NCI-H128 (cell line): ENCODE results near the gene IL2RA.
"Not testable (repeated sequence)": the region's sequence is repeated elsewhere in the genome, so short reads cannot be mapped to it uniquely, and the experiment has no call there.

Experiments
- DNase-seq: peaks from one replicate; lab custom pipeline; 2025; ENCODE audit not compliant: unreplicated experiment; lab: John Stamatoyannopoulos, UW

IL2RA gene

GRCh38 chr10:6083523-6084475, 21.6 kb upstream of the IL2RA start:
- no peak for DNase-seq

- no peak for DNase-seq
Observed at GRCh38 chr10:6082496-6083395, 20.6 kb upstream of the IL2RA start.

GRCh38 chr10:6080417-6080973, 18.3 kb upstream of the IL2RA start:
- no peak for DNase-seq

- no peak for DNase-seq
Observed at GRCh38 chr10:6079044-6079443, 16.9 kb upstream of the IL2RA start.

- DNase-seq = no peak
Observed at GRCh38 chr10:6077071-6077675, 15.0 kb upstream of the IL2RA start.

- no peak for DNase-seq
Observed at GRCh38 chr10:6074489-6075301, 12.5 kb upstream of the IL2RA start.

- no peak for DNase-seq
Observed at GRCh38 chr10:6072215-6072934, 10.2 kb upstream of the IL2RA start.

- DNase-seq = no peak
Observed at GRCh38 chr10:6071181-6072175, 9.3 kb upstream of the IL2RA start.

GRCh38 chr10:6070660-6071059, 8.5 kb upstream of the IL2RA start:
- DNase-seq = no peak

GRCh38 chr10:6069081-6069931, 7.1 kb upstream of the IL2RA start:
- DNase-seq = no peak

- DNase-seq = no peak
Observed at GRCh38 chr10:6068422-6068821, 6.3 kb upstream of the IL2RA start.

- no peak for DNase-seq
Observed at GRCh38 chr10:6068006-6068405, 5.8 kb upstream of the IL2RA start.

GRCh38 chr10:6067457-6067856, 5.3 kb upstream of the IL2RA start:
- no peak for DNase-seq

- no peak for DNase-seq
Observed at GRCh38 chr10:6065835-6066234, 3.7 kb upstream of the IL2RA start.

GRCh38 chr10:6065406-6065805, 3.2 kb upstream of the IL2RA start:
- DNase-seq = no peak

- DNase-seq = not testable (repeated sequence)
Observed at GRCh38 chr10:6064726-6065125, 2.6 kb upstream of the IL2RA start.

- no peak for DNase-seq
Observed at GRCh38 chr10:6064119-6064518, 2.0 kb upstream of the IL2RA start.
